Peyer's patch (tissue), 4 donors: ENCODE measurements around the gene NME7.

Experiments used
- CTCF ChIP-seq, 6 experiments: fragments of 450-650 bp in 4 of 6; fragments of 200-600 bp in 2 of 6; sonication (generic) in 1 of 6; IDR thresholded peaks; one replicate each; pipeline ENCODE4 v1.5.1; 2017 to 2019; ENCODE audit warnings: antibody characterized with exemption in 6 of 6, mild to moderate bottlenecking in 3 of 6, moderate library complexity in 1 of 6
- POLR2A ChIP-seq, 2 donors: fragments of 450-650 bp; IDR thresholded peaks; one replicate each; pipeline ENCODE4 v1.5.1; 2017; ENCODE audit warnings: antibody characterized with exemption in 2 of 2, mild to moderate bottlenecking in 2 of 2, moderate library complexity in 2 of 2

GRCh38 chr1:169327875-169328274, 39.7 kb downstream of the NME7 start:
- no peak for TF ChIP-seq CTCF (IDR thresholded peaks at IDR 0.05)
- no peak for TF ChIP-seq POLR2A (IDR thresholded peaks at IDR 0.05)
